Measurements from ENCODE around the gene KLF3. TPM values are rescaled to one million over a fixed set of nuclear protein-coding genes. Genes with fewer than 3 reads are reported as not detected.

KLF3 gene
- total RNA-seq, 1 donor from 2014 or later: 62.0 TPM

DNA sequence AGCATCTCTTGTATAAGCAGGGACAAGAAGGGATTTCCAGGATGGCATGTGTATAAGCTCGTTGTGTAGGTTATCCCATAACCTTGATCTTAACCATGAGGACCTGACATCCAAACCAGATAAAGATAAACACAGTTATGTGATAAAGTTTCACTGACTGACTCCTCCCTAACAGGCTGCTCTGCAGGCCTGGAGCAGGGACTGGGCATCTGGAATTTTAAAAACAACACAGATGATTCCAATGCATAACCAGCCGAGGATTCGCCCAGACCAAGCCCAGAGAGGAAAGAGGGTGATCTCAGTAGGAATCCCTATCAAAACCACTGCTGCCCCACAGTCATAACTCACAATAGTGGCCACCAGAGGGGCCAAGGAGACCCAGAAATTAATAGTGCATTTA lies 22.7 kb downstream of the KLF3 start:
- Mint-ChIP-seq H3K27ac (no peak overlapping the region), H3K4me1 (ENCODE audit: unreplicated experiment) (peaks cover 11% of the 10 kb centered on the region)

DNA sequence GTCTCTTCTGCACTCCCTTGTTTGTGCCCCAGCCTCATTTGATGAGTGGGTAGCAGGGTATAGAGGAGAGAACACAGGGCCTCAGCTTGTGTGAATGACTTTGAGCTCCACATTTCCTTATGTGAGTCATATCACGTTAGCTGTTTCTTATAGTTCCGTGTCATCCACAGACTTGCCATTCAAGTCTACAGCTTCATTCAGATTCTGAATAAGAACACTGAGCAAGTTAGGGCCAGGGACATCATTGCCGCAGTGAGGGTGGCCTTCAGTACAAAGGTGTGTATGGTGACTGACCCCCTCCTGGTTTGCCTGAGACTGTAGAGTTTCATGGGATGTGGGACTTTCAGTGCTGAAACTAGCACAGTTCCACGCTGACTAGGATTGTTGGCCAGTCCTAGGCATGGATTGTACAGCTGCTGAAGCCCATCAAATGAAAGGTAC lies 23.6 kb downstream of the KLF3 start:
- DNase-seq (ENCODE audit: extremely low spot score, unreplicated experiment): no peak
- Mint-ChIP-seq H3K9me3 (no peaks in the 10 kb centered on the region), H3K4me3 (no peak overlapping the region), H3K27ac (peak overlapping the region; percentile 72), H3K4me1 (ENCODE audit: unreplicated experiment) (peaks cover 9% of the 10 kb centered on the region), H3K27me3 (no peaks in the 10 kb centered on the region), H3K36me3 (peaks cover 57% of the 10 kb centered on the region)
- TF ChIP-seq, protein P1, sequence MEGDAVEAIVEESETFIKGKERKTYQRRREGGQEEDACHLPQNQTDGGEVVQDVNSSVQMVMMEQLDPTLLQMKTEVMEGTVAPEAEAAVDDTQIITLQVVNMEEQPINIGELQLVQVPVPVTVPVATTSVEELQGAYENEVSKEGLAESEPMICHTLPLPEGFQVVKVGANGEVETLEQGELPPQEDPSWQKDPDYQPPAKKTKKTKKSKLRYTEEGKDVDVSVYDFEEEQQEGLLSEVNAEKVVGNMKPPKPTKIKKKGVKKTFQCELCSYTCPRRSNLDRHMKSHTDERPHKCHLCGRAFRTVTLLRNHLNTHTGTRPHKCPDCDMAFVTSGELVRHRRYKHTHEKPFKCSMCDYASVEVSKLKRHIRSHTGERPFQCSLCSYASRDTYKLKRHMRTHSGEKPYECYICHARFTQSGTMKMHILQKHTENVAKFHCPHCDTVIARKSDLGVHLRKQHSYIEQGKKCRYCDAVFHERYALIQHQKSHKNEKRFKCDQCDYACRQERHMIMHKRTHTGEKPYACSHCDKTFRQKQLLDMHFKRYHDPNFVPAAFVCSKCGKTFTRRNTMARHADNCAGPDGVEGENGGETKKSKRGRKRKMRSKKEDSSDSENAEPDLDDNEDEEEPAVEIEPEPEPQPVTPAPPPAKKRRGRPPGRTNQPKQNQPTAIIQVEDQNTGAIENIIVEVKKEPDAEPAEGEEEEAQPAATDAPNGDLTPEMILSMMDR (conservative IDR thresholded peaks at IDR 0.05): no peak

More for the DNA sequence above, 22.7 kb downstream of the KLF3 start:
- no peak for DNase-seq (ENCODE audit: extremely low spot score, unreplicated experiment)
- H3K36me3 Mint-ChIP-seq: peaks cover 61% of the 10 kb centered on the region
- H3K27me3 Mint-ChIP-seq: no peaks in the 10 kb centered on the region
- H3K4me3 Mint-ChIP-seq: no peak overlapping the region
- no peaks in the 10 kb centered on the region for H3K9me3 Mint-ChIP-seq
- TF ChIP-seq, protein P1 (conservative IDR thresholded peaks at IDR 0.05): no peak

DNA sequence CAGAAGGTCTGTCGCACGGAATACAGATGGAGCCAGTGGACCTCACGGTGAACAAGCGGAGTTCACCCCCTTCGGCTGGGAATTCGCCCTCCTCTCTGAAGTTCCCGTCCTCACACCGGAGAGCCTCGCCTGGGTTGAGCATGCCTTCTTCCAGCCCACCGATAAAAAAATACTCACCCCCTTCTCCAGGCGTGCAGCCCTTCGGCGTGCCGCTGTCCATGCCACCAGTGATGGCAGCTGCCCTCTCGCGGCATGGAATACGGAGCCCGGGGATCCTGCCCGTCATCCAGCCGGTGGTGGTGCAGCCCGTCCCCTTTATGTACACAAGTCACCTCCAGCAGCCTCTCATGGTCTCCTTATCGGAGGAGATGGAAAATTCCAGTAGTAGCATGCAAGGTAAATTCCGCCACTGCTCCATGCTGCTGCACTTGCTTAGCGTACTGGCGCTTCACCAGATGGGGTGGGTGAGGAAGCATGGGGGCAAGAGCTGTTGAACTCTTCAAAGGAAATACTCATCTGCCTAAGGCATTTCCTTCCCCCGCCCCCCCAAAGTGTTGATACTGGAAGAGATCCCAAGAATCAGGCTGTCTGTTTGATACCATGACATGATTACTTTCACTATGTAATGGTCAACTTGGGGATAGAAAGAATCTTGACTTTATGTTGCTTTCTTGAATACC lies 24.8 kb downstream of the KLF3 start:
- Mint-ChIP-seq H3K4me1 (ENCODE audit: unreplicated experiment) (peaks cover 8% of the 10 kb centered on the region), H3K4me3 (no peak overlapping the region), H3K9me3 (no peaks in the 10 kb centered on the region), H3K36me3 (peaks cover 61% of the 10 kb centered on the region), H3K27me3 (no peaks in the 10 kb centered on the region), H3K27ac (no peak overlapping the region)
- DNase-seq (ENCODE audit: extremely low spot score, unreplicated experiment): no peak
- TF ChIP-seq, protein P1 (conservative IDR thresholded peaks at IDR 0.05): no peak

DNA sequence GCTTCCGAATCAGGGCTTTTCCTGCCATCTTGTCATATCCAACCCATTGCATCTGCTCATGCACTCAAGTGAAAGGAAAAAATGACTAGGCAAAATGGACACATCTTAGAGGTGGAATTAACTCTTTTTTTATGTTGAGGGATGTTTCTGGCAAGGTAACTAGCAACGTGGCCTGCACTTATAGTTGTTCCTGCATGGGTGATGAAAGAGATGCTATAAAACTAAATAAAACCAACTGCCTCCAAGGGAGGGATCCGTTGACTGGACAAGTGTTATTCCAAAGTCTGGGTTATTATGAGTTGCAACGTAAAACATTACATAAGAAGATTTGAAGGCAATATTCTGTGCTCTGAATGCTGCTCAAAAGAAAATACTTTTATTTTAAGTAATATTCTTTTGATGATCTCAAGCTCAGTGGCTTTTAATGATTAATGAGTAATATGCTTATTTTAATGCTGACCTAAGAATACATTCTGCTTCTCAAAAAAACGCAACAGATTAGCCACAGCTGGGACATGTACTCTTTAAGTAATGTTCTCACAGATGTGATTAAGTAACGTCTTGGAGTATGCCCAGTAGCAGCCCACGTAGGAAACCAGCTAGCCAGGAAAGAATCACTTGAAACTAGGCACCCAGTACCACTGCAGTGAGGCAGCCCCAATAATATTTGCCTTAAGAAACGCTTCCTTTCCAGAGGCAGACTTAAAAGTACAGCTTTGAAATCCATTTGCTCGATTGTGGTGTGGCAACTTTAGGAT lies 27.4 kb downstream of the KLF3 start:
- Mint-ChIP-seq H3K4me1 (ENCODE audit: unreplicated experiment) (no peaks in the 10 kb centered on the region), H3K9me3 (no peaks in the 10 kb centered on the region), H3K36me3 (peaks cover 77% of the 10 kb centered on the region), H3K27me3 (no peaks in the 10 kb centered on the region), H3K4me3 (no peak overlapping the region), H3K27ac (no peak overlapping the region)
- TF ChIP-seq, protein P1 (conservative IDR thresholded peaks at IDR 0.05): no peak
- no peak for DNase-seq (ENCODE audit: extremely low spot score, unreplicated experiment)

DNA sequence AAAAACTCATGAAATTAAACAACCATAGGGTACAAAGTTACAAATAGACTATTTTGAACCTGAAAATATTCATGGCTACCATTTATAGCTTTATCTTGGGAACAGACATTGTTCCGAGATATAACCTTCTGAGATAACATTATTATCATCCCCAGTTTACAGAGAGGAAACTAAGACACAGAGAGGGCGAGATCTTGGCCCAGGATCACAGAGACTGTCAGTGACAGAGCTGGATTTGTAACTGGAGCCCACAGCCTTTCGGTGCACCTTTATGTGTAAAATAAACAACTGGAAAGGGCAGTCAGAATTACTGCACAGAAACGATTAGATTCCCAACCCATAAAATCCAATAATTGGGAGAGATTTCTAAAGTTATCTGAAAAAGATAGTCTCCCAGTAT lies 28.4 kb downstream of the KLF3 start:
- peaks cover 79% of the 10 kb centered on the region for H3K36me3 Mint-ChIP-seq
- TF ChIP-seq, protein P1 (conservative IDR thresholded peaks at IDR 0.05): no peak

More for the DNA sequence above, 28.4 kb downstream of the KLF3 start:
- H3K4me3 Mint-ChIP-seq: no peak overlapping the region
- peaks cover 5% of the 10 kb centered on the region for H3K4me1 Mint-ChIP-seq (ENCODE audit: unreplicated experiment)
- H3K27me3 Mint-ChIP-seq: no peaks in the 10 kb centered on the region
- no peaks in the 10 kb centered on the region for H3K9me3 Mint-ChIP-seq
- DNase-seq (ENCODE audit: extremely low spot score, unreplicated experiment): no peak
- no peak overlapping the region for H3K27ac Mint-ChIP-seq

Data from type B pancreatic cell (in vitro differentiated cells).